Femur (tissue), 1 donor: Measurements from ENCODE around the gene ACOT7.
"Not testable (repeated sequence)": the region's sequence is repeated elsewhere in the genome, so short reads cannot be mapped to it uniquely, and the experiment has no call there.

Experiments used
- DNase-seq: peaks from one replicate; pipeline ENCODE4 v3.0.0-alpha.2; 2017

ACOT7 gene

GRCh38 chr1:6393400-6394187, at the start of gene ACOT7:
TSS of gene ACOT7 (minus strand) at chr1:6393767. CDS start at chr1:6393399, 368 bp downstream.
- DNase-seq = peak; percentile 94

GRCh38 chr1:6441586-6441985, 48.0 kb upstream of the ACOT7 start:
- no peak for DNase-seq

- no peak for DNase-seq
Measured at GRCh38 chr1:6440198-6441126, 46.9 kb upstream of the ACOT7 start.

- peak; percentile 67 for DNase-seq
Measured at GRCh38 chr1:6438047-6438525, 44.5 kb upstream of the ACOT7 start.

- not testable (repeated sequence) for DNase-seq
Measured at GRCh38 chr1:6437012-6437700, 43.6 kb upstream of the ACOT7 start.

- DNase-seq = not testable (repeated sequence)
Measured at GRCh38 chr1:6436277-6436676, 42.7 kb upstream of the ACOT7 start.

GRCh38 chr1:6435547-6435946, 42.0 kb upstream of the ACOT7 start:
- DNase-seq = no peak

- DNase-seq = no peak
Measured at GRCh38 chr1:6435129-6435528, 41.6 kb upstream of the ACOT7 start.

GRCh38 chr1:6434186-6434585, 40.6 kb upstream of the ACOT7 start:
- no peak for DNase-seq

- DNase-seq = not testable (repeated sequence)
Measured at GRCh38 chr1:6431645-6432579, 38.3 kb upstream of the ACOT7 start.

GRCh38 chr1:6429660-6430411, 36.3 kb upstream of the ACOT7 start:
- not testable (repeated sequence) for DNase-seq

GRCh38 chr1:6428453-6428852, 34.9 kb upstream of the ACOT7 start:
- DNase-seq = not testable (repeated sequence)

GRCh38 chr1:6427441-6428390, 34.1 kb upstream of the ACOT7 start:
- DNase-seq = no peak

GRCh38 chr1:6426972-6427350, 33.4 kb upstream of the ACOT7 start:
- DNase-seq = no peak

GRCh38 chr1:6426277-6426971, 32.9 kb upstream of the ACOT7 start:
- DNase-seq = no peak

GRCh38 chr1:6425658-6426057, 32.1 kb upstream of the ACOT7 start:
- no peak for DNase-seq

GRCh38 chr1:6424619-6425593, 31.3 kb upstream of the ACOT7 start, which contains the start of gene ESPN:
TSS of gene ESPN (plus strand) at chr1:6424776. CDS start at chr1:6424956, 180 bp downstream.
- no peak for DNase-seq
